GM19238 (cell line): Measurements from ENCODE around the gene ZNG1A.
A peak's percentile ranks its signal among the peaks of the same experiment; 100 is the strongest.
"Not testable (repeated sequence)": the region's sequence is repeated elsewhere in the genome, so short reads cannot be mapped to it uniquely, and the experiment has no call there.

Experiments used
- DNase-seq: peaks from one replicate; pipeline ENCODE4 v3.0.0; 2011; ENCODE audit warnings: low spot score; ENCODE audit not compliant: insufficient read length

ZNG1A gene

DNA sequence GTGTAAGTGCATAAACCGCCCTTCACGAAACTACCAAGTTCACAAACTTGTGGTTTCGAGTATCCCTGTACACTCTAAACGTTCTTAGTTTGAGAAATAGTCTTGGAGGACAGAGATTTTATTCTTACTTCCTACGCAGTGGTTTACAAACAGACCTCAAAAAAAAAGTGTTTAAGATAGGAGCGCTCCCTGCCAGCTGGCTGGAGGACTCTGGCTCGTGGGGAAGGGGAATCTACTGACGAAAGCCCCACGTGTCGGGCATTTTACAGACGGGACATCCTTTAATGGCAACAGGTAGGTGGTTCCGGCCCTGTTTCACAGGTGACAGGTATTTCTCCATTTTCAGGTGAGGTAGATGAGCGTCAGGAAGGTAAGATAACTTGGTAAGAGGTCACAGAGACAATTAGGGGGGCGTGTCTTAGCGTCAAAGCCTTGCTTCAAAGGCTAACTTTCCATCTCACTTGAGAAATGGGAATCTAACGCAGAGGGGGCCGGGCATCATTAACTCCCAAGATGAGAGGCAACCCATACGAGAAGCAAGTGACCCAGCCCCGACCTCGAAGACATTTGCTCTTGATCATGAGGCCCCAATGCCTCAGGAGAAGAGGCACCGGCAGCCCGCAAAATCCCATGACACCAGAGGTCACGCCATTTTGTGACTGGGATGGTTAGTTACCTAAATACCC lies 573 bp downstream of the ZNG1A start:
- DNase-seq: not testable (repeated sequence)

DNA sequence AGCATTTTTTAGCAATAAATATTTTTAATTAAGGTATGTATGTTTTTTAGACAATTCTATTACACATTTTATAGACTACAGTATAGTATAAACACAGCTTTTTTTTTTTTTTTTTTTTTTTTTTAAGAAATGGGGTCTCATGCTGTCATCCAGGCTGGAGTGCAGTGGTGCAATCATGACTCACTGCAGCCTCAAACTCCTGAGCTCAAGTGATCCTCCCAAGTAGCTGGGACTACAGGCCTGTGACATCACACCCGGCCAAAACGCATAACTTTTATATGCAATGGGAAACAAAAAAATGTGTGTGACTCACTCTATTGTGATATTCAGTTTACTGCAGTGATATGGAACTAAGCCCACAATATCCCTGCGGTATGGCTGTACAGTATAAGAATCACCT lies 9.1 kb downstream of the ZNG1A start:
- not testable (repeated sequence) for DNase-seq

DNA sequence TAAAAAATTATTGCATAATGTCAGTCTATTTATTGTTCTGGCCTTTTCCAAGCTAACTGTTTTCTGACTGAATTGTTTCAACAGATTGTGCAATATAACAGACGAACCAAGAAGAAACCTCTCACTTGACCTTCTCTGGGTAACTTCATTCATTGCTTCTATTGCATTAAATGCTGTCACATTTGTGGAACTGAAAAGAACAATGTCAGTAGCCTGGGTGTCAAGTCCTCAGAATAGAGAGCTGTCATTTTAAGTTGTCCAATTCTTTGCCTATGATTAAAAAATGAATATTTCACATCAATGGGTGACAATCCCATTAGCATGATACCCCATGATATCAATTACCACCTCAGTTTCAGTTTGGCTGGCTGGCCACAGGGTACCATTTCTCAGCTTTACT lies 19.0 kb downstream of the ZNG1A start:
- not testable (repeated sequence) for DNase-seq

DNA sequence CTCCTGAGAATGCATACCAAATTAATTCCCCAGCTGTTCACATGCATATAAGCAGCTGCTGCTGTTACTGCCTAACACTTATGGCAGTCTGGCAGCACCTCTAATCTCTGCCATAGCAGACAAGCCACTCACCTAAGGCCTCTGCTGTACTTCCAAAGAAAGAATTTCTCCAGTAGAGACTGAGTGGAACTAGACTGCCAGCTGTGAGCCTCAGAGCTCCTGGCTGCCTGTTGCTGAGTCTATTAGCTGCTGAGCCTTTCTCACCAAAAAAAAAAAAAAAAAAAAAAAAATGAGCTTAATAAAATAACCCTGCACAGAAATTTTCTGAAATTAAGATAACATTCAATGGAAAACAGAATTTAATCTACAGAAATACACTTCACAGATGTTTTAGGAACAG lies 27.7 kb downstream of the ZNG1A start:
- DNase-seq: not testable (repeated sequence)

DNA sequence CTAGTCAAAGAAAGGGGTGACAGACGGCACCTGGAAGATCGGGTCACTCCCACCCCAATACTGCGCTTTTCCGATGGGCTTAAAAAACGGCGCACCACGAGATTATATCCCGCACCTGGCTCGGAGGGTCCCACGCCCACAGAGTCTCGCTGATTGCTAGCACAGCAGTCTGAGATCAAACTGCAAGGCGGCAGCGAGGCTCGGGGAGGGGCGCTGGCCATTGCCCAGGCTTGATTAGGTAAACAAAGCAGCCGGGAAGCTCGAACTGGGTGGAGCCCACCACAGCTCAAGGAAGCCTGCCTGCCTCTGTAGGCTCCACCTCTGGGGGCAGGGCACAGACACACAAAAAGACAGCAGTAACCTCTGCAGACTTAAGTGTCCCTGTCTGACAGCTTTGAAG lies 39.0 kb downstream of the ZNG1A start:
- DNase-seq: not testable (repeated sequence)

DNA sequence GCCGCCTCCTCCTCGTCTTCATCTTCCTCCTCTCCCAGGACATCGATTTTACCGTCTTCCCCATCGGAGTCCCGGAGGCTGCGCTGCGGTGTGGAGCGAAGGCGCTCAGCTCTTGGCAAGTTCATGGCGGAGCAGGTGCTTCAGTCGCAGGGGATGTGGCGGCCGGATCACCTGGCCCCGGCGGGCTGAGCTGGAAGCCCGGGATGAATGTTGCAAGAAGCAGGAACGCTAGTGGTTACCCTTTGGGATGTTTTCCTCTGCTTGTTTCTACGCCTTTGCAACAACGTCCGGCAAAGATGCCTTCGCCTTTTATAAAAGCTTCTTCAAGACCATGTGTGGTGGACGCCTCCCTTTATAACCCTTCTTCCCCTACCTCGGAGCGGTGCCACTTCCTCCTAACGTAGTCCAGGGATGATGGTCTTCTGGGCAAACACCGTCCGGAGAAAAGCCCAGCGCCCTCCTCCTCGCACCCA lies 60.8 kb downstream of the ZNG1A start, which contains the start of gene FOXD4:
FOXD4 (minus strand) TSS at position 423 of the 473 bp plus-strand sequence; CDS start at position 125, 298 bp downstream.
- DNase-seq: not testable (repeated sequence)

DNA sequence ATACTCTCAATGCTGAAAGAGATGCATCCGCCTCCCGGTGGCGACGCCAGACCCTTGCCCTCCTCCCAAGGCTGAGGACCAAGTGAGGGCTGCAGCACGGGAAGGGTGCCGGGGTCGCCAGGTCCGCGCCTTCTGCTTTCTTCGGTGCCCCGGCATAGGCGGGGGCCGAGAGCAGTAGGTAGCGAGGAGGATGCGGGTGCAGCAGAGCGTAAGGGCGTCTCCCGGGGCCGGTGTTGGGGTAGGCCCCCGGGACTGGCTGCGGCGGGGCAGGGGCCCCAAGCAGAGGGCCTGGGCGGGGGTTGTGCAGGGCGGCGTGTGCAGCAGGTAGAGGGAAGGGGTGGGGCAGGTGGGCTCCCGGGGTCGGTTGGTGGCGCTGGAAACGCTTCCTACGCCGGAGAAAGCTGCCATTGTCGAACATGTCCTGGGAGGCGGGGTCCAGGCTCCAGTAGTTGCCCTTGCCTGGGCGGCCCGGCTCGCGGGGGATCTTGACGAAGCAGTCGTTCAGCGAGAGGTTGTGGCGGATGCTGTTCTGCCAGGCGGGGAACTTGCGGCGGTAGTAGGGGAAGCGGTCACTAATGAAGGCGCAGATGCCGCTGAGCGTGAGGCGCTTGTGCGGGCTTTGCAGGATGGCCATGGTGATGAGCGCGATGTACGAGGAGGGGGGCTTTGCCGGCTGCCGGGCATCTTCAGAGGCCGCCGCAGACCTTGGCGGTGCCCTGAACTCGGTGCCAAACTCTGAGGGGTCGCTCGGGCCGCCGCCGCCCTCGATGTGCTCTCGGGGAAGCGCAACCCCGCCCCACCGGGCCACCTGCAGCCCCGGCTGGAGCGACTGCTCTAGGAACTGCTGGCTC lies 61.5 kb downstream of the ZNG1A start:
- not testable (repeated sequence) for DNase-seq

DNA sequence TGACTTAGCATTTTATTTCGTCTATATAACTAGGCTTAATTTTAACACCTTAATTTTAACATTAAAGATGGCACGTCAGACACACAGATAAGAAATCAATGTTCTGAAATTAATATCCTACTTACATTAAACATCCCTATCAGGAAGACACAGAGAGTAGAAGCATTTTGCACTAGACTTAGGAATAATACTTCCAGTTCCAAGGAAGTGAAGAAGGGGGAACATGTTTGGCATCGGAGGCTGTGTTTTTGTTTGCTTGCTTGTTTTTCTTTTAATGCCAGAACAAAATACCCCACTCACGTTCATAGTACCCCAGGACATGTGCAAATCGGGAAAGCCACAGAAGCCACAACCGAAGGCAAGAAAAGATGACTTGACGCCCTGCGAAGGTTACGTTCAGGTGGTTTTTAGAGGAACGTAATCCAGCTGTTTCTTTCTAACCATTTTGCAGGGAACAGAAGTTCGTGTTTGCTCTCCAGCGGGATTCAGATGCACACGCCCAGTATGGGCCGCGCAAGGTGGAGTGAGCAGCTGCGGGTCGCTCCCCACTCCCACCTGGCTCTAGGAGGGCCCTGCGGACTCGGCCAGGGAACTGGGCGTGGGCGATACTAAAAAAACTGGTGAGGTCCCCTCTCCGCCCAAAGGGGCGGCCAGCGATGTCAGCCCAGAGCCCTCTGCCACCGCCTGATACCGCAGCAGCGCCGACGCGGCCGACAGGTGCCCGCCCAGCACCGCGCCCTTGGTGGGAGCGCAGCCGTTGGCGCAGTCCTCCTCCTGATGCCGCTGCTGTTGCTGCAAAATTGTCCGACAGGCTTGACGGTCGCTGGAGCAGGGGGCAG lies 62.4 kb downstream of the ZNG1A start:
- not testable (repeated sequence) for DNase-seq

DNA sequence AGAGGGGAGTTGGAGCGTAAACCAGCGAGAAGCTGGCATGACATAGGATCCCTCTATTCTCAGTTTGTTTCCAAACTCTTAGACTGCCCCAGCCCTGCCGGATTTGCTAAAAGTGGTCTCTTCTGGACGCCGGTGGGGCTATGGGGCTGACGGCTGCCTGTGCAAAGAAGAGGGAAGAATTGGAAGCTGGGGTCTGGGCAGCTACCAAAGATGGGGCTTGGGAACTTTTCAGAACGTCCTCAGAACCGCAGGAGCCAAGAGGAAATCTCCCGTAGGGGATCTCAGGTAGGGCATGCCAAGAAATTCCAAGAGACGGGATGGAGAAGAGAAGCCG lies 63.8 kb downstream of the ZNG1A start:
- DNase-seq: peak; percentile 9

DNA sequence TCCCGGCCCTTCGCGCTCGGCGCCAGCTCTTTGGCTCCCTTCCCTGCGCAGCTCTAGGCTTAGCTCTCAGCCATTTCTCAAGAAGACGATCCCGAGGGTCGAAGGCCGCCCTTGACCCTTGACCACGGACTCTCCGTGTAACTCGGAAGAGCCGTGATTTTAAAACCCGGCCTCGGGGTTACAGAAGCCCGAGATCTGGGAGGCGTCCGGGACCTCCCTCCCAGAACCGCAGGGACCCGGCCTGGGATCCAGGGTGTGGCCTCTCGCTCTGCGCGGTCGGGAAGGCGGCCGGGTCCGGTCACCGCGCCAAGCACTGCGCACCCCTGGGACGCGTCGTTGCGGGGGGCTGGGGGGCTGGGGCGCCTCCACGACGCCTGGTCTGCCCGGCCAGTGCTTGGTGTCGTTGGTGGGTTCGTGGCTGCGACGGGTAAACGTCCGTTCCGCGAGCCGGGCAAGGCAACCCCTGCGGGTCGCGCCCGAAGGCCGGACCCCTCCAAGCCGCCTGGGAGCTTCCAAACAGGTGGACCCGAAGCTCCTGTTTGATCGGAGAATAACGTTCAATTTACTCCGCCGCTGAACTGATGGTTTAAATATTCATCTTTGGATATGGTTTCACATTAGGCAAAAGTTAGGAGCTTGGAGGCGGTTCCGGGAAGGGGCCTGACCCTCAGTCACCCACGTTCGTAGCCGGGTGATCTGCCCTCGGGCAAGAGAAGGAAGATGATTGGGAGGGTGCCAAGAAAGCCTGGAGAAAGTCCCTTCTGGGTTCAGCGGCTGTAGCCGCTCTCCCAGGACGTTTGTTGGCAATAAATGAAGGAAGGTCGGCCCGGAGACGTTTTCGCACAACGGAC lies 64.4 kb downstream of the ZNG1A start:
- DNase-seq: not testable (repeated sequence)

DNA sequence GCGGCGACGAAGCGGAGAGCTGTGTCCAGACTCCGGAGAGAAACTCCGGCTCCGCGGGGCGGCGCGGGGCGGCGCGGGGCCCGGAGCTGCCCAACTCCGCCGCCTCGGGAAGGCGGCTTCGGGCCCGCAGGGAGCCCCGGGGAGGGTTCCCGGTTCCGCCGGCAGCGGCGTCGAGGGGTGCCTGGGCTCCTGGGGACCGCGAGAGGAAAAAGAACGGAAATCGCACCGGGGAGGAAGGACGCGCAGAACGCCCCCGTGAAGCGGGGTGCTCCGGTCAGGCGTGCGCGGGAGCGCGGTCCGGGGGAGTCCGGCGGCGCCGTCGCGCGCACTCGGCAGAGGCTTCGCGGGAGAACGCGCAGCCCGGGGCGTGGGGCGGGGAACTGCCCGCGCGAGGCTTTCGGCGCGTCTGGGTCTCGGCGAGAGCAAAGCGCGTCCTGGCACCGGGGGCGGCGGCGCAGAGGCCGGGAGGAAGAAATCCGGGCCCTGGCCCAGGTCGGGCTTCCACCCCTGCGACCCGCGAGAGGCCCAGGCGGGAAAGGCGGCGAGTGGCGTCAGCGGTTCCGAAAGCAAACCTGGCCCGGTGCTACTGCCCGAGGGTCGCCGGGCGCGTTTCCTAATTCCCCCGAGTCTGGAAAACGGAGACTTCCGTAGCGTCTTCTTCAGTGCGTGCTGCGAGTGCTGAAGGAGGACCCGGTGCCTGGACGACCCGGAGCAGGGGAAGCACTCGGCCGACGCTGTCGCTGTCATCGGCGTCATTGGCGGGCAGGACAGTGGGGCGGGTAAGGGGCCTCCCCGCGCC lies 65.2 kb downstream of the ZNG1A start:
- DNase-seq: peak; percentile 4

DNA sequence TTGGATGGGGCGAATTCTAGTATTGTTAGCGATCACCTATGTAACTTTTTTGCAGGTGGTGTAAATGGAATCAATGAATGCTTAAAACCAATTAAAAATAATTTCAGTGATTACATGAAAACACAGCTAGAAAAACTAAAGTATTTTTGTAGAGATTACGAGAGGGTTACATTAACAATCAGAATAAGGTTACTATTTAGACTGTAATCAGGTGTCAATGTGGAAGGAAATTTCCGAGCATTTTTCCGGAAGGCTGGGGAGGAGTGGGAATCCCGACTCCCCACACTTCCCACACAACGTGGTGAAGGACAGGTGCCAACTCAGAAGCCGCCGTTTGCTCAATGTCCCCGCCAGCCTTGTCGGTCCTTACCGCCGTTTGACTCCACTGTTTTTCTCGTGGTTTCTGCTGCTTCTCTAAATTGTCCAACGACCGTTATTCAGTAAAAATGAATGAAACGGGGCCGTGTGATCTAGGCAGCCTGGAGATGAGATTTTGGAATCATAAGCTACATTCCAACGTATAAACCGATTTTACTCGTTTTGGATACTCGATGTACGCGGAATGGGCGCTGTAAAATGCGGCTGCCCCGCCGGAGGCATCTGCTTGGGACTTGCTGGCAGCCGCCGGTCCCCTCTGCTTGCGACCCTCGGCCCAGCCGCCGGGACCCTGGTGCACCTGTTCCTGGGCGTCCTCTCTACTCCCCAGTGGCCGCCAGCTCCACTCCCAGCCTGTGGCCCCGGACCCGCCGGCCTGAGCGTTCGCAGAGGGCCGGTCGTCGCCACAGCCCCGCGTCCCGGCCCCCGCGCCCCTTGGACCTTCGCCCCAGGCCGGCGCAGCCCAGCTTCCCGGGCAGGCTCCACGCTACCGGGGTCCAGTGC lies 66.0 kb downstream of the ZNG1A start:
- DNase-seq: not testable (repeated sequence)

DNA sequence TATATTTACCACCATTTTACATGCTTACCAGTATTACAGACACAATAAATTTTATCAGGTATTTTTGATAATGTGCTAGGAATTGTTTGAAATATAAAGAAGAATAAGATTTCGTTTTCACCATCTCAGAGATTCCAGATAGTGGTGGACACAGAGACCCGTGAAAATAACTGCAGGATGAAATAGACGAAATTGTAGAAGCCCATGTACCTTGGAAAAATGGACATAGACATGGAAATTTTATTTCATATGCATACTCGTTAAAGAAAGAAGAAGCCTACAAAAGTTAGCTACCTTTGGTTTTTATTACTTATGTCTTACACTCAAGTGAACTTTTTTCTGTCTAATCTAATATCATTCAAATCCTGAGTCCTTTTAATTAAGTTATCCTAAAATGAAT lies 68.2 kb downstream of the ZNG1A start:
- DNase-seq: not testable (repeated sequence)

DNA sequence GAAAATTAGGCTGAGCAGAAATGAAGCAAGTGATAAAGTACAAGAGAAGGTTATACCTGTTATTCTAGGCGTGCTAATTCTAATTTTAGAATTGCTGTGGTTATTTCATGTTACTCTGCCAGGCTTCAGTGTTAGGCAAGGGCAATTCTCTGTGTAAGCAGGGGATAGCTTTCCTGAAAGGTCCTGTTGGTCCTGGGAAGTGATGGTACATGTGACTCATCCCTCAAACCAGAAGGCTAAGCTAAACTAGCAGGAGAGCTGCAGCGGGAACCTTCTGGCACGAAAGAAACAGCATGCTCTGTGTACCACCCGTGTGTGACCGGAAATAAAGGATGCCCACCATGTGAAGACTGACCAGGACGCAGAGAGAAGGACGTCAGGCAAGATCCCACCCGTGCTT lies 69.3 kb downstream of the ZNG1A start:
- not testable (repeated sequence) for DNase-seq

DNA sequence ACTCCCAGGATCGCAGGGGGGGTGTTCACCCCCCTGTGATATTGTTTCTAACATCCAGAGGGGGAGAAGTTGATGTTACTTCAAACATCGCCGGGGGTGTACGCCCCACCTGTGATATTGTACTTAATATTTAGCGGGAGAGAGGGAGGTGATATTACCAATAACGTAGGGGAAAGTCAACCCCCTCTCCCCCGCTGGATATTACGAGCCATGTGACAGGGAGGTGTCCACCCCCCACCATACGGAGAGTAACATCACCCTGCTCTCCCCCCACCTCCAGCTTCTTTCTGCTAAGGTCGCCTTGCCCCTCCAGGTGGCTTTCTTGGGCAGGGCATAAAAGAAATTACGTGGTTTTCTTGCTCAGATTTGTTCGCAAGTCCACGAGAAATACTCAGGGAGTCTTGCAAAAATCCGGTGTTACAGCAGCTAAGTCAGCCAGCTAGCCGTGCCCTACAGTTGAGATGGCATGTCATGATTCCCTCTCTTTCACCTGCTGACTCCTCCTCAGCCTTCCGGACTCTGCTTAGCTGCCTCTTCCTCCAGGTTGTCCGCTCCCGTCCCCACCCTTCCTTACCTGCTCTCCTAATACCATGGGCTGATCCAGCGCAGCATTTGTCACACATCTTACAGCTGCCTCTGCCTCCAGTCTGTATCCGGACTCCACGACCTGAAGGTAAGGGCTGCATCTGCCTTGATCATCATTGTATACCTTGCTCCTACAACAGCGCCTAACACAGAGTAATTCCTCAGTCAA lies 69.9 kb downstream of the ZNG1A start:
- DNase-seq: not testable (repeated sequence)

DNA sequence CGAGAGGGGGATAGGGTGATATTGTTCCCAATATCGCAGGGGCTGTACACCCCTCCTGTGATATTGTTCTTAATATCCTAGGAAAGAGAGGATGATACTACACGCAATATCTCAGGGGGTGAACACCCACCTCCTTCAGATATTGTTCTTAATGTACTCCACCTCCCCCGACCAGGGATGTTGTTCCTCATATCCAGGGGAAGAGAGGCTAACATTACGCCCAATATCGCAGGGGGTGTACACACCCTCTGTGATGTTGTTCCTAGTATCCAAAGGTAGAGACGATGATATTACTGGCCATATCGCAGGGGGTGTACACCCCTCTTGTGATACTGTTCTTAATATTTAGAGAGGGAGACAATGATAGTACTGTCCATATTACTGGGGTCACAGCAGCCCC lies 72.9 kb downstream of the ZNG1A start:
- DNase-seq: not testable (repeated sequence)

DNA sequence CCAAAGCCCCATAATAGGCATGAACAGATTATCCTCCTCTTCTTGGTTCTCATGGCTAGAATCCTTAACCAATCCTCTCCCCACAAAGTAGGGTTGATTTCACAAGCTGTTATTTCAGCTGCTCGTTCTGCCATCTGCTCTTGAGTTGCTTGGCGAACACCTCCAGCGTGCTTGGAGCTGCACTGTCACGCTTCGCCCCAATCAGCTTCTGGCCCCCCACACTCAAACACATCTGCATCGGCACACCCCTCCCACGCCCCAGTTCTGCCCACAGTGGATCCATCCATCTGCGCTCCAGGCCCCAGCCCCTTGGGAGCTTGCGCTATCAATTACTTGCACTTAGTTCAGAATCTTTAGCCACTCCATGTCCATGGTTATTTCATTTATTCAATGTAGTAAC lies 78.4 kb downstream of the ZNG1A start:
- DNase-seq: not testable (repeated sequence)

DNA sequence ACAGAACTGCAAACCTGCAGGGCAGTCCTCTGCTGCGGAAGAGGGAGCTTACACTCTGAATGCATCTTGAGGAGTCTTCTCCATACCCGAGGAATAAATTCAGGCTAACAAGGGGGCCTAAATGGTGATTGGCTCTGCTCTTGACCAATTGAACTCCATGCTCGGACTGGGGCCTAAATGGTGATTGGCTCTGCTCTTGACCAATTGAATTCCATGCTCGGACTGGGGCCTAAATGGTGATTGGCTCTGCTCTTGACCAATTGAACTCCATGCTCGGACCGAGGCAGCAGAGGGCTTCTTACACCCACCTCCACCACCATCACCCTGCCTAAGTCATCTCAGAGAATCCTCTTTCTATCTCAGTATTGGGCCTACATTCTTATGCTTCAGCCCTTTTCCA lies 79.0 kb downstream of the ZNG1A start:
- not testable (repeated sequence) for DNase-seq
